HG03521 (cell line): ENCODE measurements around the gene NOTCH2.

Source experiments
- ATAC-seq: cut with Tn5 transposase; IDR thresholded peaks from one replicate; pipeline ENCODE4 v1.9.1; 2021; ENCODE audit warnings: mild to moderate bottlenecking, moderate library complexity; ENCODE audit not compliant: unreplicated experiment

NOTCH2 gene

GRCh38 chr1:119948342-119949214 lies 120.9 kb downstream of the NOTCH2 start:
- ATAC-seq = no peak

DNA sequence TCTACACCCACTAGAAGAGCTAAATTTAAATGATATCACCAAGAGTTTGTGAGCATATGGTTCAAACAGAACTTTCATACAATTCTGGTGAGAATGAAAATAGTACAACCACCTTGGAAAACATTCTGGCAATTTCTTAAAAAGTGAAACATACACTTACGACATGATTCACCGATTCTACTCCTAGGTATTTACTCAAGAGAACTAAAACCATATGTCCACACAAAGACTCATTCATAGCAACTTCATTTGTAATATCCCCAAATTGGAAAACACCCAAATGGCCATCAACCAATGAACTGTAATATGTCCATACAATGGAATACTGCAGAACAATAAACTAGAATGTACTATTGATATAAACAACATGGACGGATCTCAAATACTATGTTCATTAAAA lies 122.0 kb downstream of the NOTCH2 start:
- ATAC-seq = no peak

DNA sequence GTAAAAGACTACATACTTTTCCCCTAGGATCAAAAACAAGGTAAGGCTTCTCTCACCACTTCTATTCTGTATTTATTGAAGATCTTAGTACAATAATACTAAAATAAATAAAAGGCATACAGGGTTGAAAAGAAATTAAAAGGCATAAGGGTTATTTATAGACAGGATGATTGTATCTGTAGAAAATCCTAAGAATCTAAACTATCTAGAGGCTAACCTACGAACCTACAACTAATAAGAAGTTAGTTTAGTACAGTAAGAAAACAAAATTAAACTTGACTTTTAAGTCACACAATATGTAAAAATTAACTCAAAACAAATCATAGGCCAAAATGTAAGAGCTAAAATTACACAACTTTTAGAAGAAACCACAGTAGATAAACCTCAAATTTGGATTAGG lies 122.7 kb downstream of the NOTCH2 start:
- no peak for ATAC-seq

GRCh38 chr1:119943216-119943615 lies 126.2 kb downstream of the NOTCH2 start:
- ATAC-seq = no peak

DNA sequence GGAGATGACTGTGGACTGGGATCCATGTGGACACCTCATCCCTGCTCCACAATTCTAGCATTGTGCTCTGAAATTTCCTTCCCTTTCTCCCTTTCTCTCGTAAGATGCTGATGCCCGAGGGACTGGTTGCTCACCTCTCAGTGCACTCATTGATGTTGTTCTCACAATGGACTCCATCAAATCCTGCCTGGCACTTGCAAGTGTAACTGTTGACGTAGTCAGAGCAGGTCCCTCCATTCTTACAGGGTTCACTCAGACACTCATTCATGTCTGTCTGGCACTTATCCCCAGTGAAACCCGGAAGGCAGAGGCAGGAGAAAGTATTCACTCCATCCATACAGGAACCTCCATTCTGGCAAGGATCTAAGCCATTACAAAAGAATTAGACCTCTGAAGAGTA lies 128.1 kb downstream of the NOTCH2 start:
- no peak for ATAC-seq

- ATAC-seq = no peak
Observed at GRCh38 chr1:119940697-119941096, 128.8 kb downstream of the NOTCH2 start.

DNA sequence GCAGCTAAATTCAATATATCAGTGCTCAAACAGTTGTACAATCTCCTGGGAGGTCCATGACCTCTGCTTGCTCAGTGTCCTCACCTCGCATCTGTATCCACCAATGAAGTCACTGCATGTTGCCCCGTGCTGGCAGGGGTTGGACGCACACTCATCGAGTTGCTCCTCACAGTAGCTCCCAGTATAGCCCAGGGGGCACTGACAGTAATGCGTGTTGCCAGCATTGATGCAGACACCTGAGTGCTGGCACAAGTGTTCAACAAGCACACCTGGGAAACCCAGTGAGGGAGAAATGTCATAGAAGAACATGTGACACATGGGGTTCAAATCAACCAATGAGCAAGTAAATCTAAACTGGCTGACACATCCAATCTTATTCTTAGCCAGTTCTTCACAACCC lies 132.3 kb downstream of the NOTCH2 start:
- no peak for ATAC-seq

DNA sequence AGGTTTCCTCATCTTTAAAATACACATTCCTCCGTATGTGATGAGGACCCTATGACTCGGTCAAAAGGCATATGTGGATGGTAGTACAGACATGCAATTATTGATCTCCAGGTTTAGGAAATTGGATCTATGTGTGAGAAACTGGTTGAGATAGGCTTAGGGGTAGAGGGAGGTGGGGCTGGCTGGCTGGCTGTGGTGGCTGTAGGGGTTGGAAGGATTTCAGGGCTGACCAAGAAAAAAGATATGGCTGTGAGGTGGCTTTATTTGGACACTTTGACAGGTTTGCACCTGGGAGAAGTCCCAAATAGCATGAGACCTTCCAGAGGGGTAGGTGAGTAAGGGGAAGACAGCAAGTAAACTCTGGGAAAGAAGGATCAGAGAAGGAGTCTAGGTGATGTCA lies 133.5 kb downstream of the NOTCH2 start:
- ATAC-seq = no peak

GRCh38 chr1:119935373-119935772 lies 134.1 kb downstream of the NOTCH2 start:
- no peak for ATAC-seq

DNA sequence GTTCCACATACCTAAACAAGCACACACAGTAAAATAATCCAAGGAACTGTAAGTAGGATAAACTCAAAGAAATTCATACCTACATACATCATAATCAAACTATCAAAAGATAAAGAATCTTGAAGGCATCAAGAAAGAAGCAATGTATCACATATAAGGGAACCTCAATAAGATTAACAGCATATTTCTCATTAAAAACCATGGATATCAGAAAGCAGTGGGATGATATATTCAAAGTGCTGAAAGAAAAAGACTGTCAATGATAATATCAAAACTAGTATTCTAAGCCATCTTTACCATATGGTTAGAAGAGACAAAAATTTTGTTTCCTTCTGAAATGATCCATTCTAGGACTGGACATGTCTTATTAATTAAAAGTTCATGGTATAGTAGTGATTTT lies 136.1 kb downstream of the NOTCH2 start:
- ATAC-seq = no peak

DNA sequence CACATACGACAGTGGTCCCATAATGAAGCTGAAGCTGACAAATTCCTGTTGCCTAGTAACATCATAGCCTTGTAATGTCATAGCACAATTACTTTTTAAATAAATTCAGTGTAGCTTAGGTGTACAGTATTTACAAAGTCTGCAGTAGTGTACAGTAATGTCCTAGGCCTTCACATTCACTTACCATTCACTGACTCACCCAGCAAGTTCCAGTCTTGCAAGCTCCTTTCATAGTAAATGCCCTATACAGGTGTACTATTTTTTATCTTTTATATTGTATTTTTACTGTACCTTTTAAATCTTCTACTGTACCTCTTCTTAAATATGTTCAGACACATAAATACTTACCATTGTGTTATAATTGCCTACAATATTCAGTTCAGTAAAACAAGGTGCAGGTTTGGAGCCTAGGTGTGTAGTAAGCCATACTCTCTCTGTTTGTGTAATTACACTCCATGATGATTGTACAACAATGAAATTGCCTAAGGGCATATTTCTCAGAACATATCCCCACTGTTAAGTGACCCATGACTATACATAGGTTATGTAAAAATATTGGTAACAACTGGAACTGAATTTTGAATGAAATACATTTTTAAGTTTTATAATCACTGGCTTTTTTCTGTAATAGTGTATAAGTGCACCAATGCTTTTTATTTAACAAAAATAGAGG lies 139.7 kb downstream of the NOTCH2 start:
- no peak for ATAC-seq

DNA sequence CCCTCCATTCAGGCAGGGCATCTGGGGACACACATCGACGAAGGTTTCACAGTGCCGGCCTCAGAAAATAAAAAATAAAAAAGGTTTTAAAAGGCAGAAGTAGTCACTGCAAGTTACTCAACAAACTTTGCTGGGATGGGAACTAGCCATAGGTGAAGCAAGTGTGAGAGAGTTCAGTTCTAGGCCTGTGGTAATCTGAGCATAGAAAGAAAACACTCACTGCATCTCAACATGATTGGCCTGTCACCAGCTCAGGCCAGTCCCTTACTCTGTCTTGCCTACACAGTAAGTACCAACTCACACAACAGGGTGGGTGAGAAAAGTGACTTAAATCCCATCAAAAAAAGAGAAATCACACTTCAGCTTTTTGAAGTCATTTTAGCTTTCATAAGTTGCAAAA lies 142.9 kb downstream of the NOTCH2 start:
- ATAC-seq = no peak

GRCh38 chr1:119924948-119925898 lies 144.2 kb downstream of the NOTCH2 start:
- ATAC-seq = no peak

GRCh38 chr1:119920104-119920968 lies 149.1 kb downstream of the NOTCH2 start:
- ATAC-seq = no peak

- no peak for ATAC-seq
Observed at GRCh38 chr1:119919241-119919640, 150.2 kb downstream of the NOTCH2 start.

GRCh38 chr1:119918301-119918700 lies 151.2 kb downstream of the NOTCH2 start:
- ATAC-seq = no peak

DNA sequence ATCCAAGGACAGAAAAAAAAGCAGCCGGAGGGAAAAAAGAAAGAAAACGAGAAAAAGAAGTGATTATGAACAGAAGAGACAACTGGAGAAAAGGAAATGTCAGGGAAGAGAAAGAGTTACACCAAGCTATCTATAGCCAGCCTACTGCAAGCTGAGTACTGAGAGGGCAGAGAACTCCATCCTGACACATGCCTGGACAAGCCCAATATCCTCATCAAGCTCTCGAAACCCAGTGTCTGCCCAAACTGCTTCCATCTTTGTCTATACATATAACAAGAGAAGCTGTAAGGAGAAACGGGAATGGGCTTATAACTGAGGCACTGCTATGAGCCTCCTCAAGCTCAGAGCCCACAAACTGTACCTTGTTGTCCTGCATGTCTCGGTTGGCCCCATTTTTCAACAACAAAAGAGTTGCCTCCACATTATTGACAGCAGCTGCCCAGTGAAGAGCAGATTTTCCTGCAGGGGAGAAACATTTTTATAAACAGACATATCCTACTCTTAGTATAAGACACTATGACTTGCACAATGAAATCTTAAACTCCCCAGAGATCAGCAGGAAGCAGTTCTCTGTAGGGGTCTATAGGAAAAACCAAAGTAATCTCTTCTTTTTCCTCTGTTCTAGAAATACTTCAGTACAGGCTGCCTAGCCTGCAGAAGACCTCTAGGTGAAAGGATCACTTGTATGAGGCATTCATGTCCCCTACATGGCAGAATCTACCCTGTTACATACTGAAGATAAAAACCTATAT lies 152.0 kb downstream of the NOTCH2 start:
- no peak for ATAC-seq

- no peak for ATAC-seq
Observed at GRCh38 chr1:119915517-119915916, 153.9 kb downstream of the NOTCH2 start.

DNA sequence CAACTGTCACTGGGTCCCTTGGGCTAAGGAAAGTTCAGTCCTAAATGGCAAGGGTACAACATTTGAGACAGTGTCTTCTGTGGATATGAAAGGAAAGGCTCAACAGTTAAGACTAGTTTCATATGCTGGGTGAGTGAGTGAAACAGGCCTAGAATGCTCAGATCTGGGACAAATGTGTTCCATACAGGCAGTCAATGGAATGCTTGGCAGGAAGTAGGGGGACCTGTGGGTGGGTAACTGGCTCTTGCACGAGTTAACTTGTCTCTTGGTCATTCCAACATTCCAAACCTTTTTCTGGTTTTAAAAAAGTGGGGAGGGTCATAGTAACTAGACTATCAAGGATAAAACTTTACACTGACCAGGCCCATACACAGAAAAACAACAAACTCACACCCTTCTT lies 155.4 kb downstream of the NOTCH2 start:
- ATAC-seq = no peak

DNA sequence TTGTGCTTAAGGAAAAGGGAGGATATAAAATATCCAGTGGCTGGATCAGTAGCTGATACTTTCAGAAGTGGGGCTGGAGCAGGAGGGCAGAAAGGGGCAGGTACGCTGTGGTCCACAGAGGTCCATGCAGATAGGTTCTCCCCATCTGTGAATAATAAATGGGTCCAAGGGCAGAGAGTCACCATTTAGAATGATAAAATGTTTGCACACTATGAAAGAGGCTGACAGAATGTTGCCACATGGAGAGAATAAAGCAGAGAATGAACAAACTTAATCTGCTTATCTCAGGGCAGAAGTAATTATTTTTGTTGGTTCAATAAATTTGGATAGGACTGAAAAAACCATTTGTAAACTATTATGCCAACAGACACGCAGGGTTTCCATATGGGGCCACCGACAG lies 156.5 kb downstream of the NOTCH2 start:
- no peak for ATAC-seq
